NCI-H187 (cell line): ENCODE measurements around the gene PBLD.
"Not testable (repeated sequence)": the region's sequence is repeated elsewhere in the genome, so short reads cannot be mapped to it uniquely, and the experiment has no call there.

ENCODE experiments used
- DNase-seq, 2 experiments: peaks; one replicate each; lab custom pipeline; 2025; lab: John Stamatoyannopoulos, UW

The PBLD gene

DNA sequence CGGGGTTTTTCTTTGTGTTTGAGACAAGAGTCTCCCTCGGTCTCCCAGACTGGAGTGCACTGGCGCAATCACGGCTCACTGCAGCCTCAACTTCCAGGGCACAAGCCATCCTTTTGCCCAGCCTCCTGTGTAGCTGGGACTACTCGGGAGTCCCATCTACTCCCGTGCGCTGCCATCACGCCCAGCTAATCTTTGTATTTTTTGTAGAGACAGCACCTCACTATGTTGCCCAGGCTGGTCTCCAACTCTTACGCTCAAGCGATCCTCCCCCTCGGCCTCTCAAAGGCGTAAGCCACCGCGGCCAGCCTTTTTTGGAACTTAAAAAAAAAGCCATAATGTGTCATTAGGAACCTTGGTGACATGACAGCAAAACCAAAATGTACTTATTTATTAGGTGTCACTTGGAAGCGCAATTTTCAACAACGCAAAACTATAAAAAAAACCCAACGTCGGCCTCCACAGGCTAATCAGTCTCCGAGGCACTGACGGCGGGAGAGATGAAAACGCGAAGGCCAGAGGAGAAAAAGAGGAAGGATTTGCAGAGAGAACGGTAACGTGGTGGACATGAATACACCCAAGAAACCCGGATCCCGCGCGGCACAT, 1.8 kb downstream of the PBLD start:
- DNase-seq: no peak

DNA sequence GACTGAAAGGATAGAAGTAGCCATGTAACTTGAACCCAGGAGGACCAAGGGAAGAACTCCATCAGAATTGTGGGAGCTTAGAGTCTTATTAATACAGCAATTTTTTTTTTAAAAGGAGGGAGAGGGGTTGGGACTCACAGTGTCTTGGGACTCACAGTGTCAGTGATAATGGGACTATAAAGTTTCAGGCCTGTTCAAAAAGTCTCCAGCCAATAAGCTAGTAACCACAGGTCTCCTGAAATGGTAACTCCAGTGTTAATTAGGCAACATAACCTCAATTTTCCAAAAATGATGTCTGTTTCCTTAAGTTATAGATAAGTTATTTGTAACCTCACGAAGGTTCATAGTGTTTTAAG, 3.2 kb downstream of the PBLD start:
- DNase-seq: no peak

GRCh38 chr10:68327889-68328786, 4.6 kb downstream of the PBLD start:
- no peak for DNase-seq

- DNase-seq: not testable (repeated sequence)
These were observed 8.3 kb downstream of the PBLD start for GRCh38 chr10:68324396-68324795.

- DNase-seq: no peak
These were observed 14.2 kb downstream of the PBLD start for GRCh38 chr10:68318331-68319059.

- DNase-seq: no peak
These were observed 17.1 kb downstream of the PBLD start for GRCh38 chr10:68315582-68315981.

GRCh38 chr10:68314930-68315329, 17.8 kb downstream of the PBLD start:
- not testable (repeated sequence) for DNase-seq

DNA sequence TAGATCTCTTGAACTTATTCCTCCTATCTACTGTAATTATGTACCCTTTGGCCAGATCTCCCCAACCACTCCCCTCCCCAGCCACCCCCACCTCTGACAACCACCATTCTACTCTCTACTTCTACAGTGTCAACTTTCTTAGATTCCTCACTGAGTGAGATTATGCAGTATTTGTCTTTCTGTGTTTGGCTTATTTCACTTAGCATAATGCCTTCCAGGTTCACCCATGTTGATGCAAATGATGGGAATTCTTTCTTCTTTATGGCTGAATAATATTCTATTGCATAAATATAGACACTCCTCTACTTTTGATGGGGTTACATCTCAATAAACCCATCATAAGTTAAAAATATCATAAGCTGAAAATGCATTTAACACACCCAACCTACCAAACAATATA, 22.2 kb downstream of the PBLD start:
- DNase-seq: no peak

DNA sequence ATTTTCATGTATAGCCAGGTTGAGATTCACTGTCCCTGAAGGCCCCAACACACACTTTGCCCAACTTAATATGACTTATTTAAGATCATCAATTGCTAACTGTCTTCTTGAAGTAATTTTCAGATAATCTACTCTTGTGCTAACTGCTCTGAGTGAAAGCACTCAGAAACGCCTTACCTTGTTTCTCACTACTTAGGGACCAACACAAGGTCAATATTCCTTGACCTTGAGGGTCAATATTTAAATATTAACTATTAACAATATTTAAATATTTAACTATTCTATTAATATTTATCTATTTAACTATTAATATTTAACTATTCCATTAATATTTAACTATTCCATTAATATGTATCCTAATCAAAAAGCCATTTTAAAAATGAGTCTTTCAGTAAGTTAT, 26.9 kb downstream of the PBLD start:
- no peak for DNase-seq

DNA sequence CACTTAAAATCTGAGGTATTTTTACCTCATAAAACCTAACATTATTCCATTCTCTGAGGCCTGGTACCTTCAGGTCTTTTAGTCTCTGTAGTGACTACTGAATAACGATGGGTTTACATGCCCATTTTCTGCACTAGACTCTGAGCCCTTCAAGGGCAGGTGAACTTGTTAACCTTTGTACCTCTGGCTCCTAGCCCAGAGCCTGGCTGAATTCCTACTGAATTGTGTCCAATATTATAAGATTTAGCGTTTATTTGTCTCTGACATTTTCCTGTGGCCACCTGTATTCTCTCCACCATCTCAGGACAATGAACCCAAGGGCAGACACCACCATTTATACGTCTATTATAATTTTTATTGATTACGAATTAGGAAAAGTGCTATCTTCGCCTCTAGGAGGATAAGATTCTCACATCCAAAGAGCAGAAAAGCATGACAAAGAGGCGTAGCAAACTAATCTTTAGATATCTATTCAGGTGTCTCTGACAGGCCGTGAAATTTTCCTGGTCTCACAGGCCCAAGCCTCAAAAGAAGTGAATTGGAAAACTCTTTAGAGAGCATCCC, 28.8 kb downstream of the PBLD start:
- no peak for DNase-seq

- DNase-seq: no peak
These were observed 29.9 kb downstream of the PBLD start for GRCh38 chr10:68302871-68303270.

DNA sequence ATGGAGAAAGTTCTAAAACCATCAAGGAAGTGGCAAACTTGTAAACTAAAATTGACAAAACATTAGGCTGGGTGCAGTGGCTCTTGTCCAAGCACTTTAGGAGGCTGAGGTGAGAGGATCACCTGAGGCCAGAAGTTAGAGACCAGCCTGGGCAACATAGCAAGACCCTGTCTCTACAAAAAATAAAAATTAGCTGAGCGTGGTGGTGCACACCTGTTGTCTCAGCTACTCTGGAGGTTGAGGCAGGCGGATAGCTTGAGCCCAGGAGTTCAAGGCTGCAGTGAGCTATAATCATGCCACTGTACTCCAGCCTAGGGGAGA, 30.3 kb downstream of the PBLD start:
- no peak for DNase-seq

DNA sequence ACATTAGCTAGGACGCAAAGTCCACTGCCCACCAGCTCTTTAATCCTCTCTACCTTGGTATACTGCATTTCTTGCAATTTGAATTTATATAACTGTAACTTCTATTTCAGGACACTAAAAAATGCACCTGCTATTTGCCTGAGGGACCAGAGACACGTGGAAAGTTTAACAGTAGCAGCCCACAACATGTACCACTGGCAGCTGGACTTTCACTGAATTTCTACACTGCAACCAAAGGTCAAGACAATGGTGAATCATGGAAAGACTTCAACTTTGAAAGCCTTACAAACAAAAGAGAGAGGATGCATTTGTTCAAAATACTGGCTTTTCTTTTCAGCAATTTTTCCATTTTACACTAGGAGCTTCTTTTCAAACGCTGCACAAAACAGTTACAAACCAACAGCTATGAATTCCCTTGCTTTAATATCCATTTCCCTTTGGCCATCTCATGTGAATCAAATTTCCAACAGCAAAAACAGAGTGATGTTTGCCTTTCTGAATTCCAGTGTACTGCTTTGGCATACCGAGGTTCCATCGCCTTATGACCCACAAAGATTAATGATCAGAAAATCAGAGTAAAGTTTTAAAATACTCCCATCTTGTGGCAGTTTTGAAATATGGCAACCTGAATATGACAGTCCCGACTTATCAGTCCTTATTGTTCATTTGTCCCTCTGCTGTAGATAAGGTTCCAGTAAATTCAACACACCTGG, 30.8 kb downstream of the PBLD start:
- DNase-seq: no peak

DNA sequence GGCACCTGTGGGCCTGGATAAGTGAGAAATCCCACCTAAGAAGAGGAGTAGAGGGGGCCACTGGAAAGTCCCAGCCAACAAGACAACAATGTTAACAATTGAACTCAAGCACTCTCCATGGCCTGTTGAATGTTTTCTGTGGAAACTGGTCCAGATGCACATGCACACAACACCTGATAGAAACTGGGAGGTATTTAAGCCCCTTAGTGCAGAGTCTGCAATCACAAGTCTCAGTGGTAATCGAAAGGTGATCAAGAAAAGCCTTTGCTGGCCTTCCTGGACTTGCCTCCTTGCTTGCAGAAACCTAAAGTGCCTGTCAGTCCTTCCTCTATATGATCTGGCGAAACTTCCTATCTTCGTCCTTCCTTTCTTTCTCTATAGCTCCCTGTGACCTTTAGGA, 31.4 kb downstream of the PBLD start:
- no peak for DNase-seq

DNA sequence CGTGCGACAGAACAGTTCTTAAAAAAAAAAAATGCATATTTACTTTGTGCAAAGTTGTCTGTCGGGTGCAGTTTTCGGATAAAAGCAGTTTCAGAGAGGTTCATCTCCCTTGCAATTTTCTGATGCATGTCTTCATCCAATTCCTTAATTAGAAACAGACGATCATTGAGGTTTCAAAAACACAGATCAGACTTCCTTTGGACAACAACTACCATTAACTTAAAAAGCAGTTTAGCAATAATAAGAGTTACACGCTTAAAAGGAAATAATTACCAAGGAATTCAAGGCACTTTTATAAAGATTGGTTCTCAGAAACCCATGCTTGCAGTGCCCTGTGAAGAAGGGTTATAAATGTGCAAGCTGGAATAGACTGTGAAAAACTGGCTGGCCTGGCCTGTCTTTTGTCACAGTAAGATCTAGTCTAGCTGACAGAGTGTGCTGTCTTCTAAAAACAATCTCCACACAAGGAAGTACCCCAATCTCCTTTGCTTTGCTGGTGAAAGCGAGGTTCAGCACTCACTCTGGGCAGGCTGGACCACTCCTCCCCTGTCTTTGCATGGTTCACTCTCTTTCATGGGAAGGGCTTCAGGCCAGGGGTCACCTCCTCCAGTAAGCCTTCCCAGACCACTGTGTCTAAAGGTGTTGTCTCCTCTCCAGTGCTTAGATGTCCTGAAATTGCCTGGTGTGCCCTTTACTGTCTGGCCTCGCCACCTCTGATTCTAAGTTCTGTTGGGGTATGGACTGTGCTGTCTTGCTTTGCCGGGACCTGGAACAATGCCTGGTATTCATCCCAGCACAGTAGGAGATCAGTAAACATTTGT, 35.7 kb downstream of the PBLD start:
- DNase-seq: no peak

DNA sequence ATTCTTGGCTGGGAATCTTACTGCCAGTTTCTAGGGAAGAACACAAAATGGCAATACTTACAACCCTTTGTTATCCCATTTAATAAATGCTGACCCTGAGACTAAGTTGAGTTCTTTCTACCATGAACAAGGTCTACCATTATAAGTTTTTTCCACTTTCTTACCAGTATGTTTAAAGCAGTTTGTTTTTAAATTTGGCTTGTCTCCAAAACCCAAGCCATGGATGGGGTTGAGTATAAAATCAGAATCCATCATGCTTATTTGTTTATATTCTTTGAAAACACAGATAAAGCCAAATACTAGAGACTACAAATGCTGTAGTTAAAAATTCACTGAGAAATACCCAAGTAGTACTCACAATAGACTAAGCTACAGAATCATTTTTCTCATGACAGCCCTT, 42.0 kb downstream of the PBLD start:
- DNase-seq: no peak

DNA sequence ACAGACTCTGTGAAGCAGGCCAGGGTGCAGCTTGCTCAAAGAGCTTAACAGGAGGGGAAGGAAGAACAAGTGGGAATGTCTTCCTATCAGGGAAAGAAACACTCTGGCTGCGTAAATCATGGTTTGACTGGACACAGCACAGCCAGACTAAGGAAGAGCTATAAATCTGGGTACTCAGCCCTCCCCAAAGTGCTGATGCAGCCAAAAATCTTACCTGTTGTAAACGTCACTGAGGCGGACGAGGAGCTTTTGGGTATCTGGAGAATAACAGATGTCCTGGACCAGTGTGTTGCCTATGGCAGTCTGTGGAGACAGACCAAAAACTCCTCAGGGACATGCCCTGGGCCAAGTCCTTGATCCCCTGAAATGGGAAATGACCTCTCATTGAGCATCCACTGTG, 44.0 kb downstream of the PBLD start:
- no peak for DNase-seq

DNA sequence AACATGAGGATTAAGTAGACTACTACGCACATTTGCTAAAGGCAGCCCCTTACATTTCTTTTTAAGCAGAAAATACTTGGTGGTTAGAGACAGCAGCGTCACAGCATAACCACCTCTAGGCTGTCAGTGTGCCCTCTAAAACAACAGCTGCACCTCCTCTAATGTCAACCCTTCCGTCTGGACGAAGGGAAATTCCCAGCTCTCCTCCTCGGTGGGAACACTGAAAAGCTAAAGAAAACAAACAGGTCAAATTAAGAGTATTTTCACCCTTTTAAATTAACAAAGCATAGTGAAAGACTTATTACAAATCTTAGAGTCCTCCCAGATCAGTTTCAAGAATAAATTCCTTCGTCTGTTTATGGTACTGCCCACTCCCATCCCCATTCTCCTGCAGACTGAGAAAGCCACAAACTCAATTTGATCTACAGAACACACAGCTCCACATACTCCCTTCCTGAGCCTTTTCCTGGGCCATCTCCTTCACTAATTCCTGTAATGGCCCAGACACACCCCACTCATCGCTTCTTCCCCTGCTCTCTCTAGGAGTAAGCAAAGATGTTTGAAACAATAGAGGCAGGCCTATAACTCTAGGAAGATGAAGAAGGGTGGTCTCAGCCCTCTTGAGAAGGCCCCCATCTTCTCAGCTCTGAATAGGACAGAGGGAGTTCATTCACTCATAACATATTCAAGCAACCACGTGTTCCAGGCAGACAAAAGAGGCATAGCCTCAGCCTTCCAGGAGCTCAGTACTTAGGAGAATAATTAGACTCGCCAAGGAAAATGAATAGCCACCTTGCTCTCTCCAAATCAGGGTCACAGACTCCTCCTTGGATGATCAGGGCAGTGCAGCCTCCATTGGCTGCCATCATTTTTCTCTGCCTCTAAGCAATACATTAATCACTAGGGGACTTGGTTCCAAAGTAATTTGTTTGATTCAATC, 48.4 kb downstream of the PBLD start:
- no peak for DNase-seq

DNA sequence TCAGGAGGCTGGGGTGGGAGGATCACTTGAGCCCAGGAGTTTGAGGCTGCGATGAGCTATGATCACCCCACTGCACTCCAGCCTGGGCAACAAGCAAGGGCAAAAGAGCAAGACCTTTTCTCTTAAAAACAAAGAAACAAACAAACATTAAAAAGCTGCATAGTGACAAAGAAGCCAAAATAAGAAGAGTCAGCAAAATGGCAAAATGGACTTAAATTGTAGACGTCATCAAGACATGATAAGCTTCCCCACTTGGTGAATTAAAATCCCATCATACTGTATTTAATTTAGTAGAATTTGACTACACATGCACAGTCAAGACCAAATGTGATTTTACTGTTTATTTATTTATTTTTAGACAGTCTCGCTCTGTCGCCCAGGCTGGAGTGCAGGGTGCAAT, 52.0 kb downstream of the PBLD start:
- DNase-seq: no peak
